HepG2 (cell line): ENCODE measurements around the gene FAAP100. TPM values are rescaled to one million over a fixed set of nuclear protein-coding genes. Genes with fewer than 3 reads are reported as not detected.

Source experiments
- ATF4 ChIP-seq, 2 experiments: fragments of 450-650 bp in 1 of 2; sonication (generic) in 1 of 2; formaldehyde crosslinking; IDR thresholded peaks; 2 replicates each; pipeline versions ENCODE4 v1.5.0 to v1.8.0; 2020 to 2022; ENCODE audit warnings: mild to moderate bottlenecking in 1 of 2, missing genetic modification reagents in 1 of 2
- CREB3 ChIP-seq: sonication (generic); formaldehyde crosslinking; IDR thresholded peaks from 2 replicates; pipeline ENCODE4 v1.5.0; 2020; ENCODE audit warnings: missing genetic modification reagents
- CSRNP2 ChIP-seq: sonication (generic); formaldehyde crosslinking; conservative IDR thresholded peaks from 2 replicates; pipeline ENCODE4 v1.8.0; 2022; ENCODE audit warnings: low read depth, missing genetic modification reagents
- DMAP1 ChIP-seq: IDR thresholded peaks from 2 replicates; pipeline ENCODE4 v1.6.1; 2016
- EEA1 ChIP-seq: sonication (generic); formaldehyde crosslinking; IDR thresholded peaks from 2 replicates; pipeline ENCODE4 v1.5.1; 2020; ENCODE audit warnings: mild to moderate bottlenecking, missing genetic modification reagents, borderline replicate concordance
- HNF1B ChIP-seq: sonication (generic); formaldehyde crosslinking; IDR thresholded peaks from 2 replicates; pipeline ENCODE4 v1.5.1; 2020; ENCODE audit warnings: mild to moderate bottlenecking, moderate library complexity, missing genetic modification reagents
- HNRNPH1 ChIP-seq: fragments of 200-400 bp; formaldehyde crosslinking; optimal IDR thresholded peaks from 2 replicates; pipeline ENCODE3; 2017; ENCODE audit warnings: mild to moderate bottlenecking, low read depth, low read length
- LCORL ChIP-seq, 2 experiments: fragments of 450-650 bp in 1 of 2; sonication (generic) in 1 of 2; formaldehyde crosslinking in 1 of 2; IDR thresholded peaks; 2 replicates each; pipeline versions ENCODE4 v1.5.0 to v1.6.1; 2017 to 2020; ENCODE audit warnings: antibody characterized with exemption in 1 of 2, missing genetic modification reagents in 1 of 2
- MTA3 ChIP-seq: sonication (generic); formaldehyde crosslinking; IDR thresholded peaks from 2 replicates; pipeline ENCODE4 v1.4.0; 2020; ENCODE audit warnings: missing genetic modification reagents
- POLR2AphosphoS2 ChIP-seq: IDR thresholded peaks from 2 replicates; pipeline ENCODE4 v1.6.1; 2011; ENCODE audit warnings: low read depth, low read length, improper control_type of control experiment
- PRDM4 ChIP-seq: sonication (generic); formaldehyde crosslinking; IDR thresholded peaks from 2 replicates; pipeline ENCODE4 v1.9.0; 2021; ENCODE audit warnings: missing genetic modification reagents, borderline replicate concordance
- SAFB2 ChIP-seq: sonication (generic); formaldehyde crosslinking; IDR thresholded peaks from 2 replicates; pipeline ENCODE4 v1.5.1; 2020; ENCODE audit warnings: missing genetic modification reagents, low read depth, mild to moderate bottlenecking, borderline replicate concordance
- TFDP2 ChIP-seq: sonication (generic); formaldehyde crosslinking; IDR thresholded peaks from 2 replicates; pipeline ENCODE4 v1.4.0; 2020; ENCODE audit warnings: missing genetic modification reagents
- ZNF24 ChIP-seq: fragments of 450-650 bp; IDR thresholded peaks from 2 replicates; pipeline ENCODE4 v1.6.1; 2017; ENCODE audit warnings: antibody characterized with exemption, mild to moderate bottlenecking
- ZNF331 ChIP-seq: sonication (generic); formaldehyde crosslinking; IDR thresholded peaks from 2 replicates; pipeline ENCODE4 v1.4.0; 2020; ENCODE audit warnings: missing genetic modification reagents
- ZNF607 ChIP-seq: sonication (generic); formaldehyde crosslinking; IDR thresholded peaks from 2 replicates; pipeline ENCODE4 v1.5.1; 2020; ENCODE audit warnings: missing genetic modification reagents, mild to moderate bottlenecking, borderline replicate concordance
- ZNF761 ChIP-seq: sonication (generic); formaldehyde crosslinking; conservative IDR thresholded peaks from 2 replicates; pipeline ENCODE4 v1.4.0; 2020; ENCODE audit warnings: mild to moderate bottlenecking, missing genetic modification reagents
- ZZZ3 ChIP-seq: sonication (generic); formaldehyde crosslinking; IDR thresholded peaks from 2 replicates; pipeline ENCODE4 v1.4.0; 2020; ENCODE audit warnings: missing genetic modification reagents, mild to moderate bottlenecking, borderline replicate concordance
- polyA plus RNA-seq, 8 experiments: library from polyadenylated mRNA; depleted of rRNA in 3 of 8; stranded (reverse) in 7 of 8; unstranded in 1 of 8; fragments of >200 nt; fragmentation: Illumina TruSeq in 4 of 8; extraction: Trizol in 4 of 8; gene quantifications; 2 replicates each; pipeline versions ENCODE4 v1.2.1 to v1.2.3, GENCODE V29; 2011 to 2016; ENCODE audit warnings: low read depth in 4 of 8, missing spikeins in 1 of 8, mixed read lengths in 1 of 8; ENCODE audit not compliant: insufficient read depth in 1 of 8
- total RNA-seq, 5 experiments: library from RNA; depleted of rRNA; stranded (reverse); fragments of >200 nt; fragmentation: Illumina TruSeq; extraction: Trizol; gene quantifications; 2 replicates each; pipeline ENCODE4 v1.2.3, GENCODE V29; 2016; ENCODE audit warnings: low read depth in 1 of 5

FAAP100 gene
- total and polyA plus RNA-seq, 2 of the 13 experiments (the other 11 are each of a cell fraction or from before 2014, with no cell fraction given) = 7.6 to 20.8 TPM

- TF ChIP-seq ATF4 (CRISPR knock-in tag; IDR thresholded peaks at IDR 0.05) = no peak
- TF ChIP-seq SAFB2 (CRISPR knock-in tag) = no peak; the same call in 1 of the 2 replicates
- peak; percentile 43; the same call in 1 of the 2 replicates for TF ChIP-seq HNF1B (CRISPR knock-in tag)
- no peak for TF ChIP-seq ZNF24
- TF ChIP-seq MTA3 (CRISPR knock-in tag) = no peak
- peak; percentile 52 for TF ChIP-seq DMAP1
- TF ChIP-seq TFDP2 (CRISPR knock-in tag) = no peak
- no peak for TF ChIP-seq CREB3 (CRISPR knock-in tag)
- no peak; the same call in 1 of the 2 replicates for TF ChIP-seq PRDM4 (CRISPR knock-in tag)
- peak; percentile 88 for TF ChIP-seq ZNF607 (CRISPR knock-in tag)
- peak; percentile 45; the same call in 1 of the 2 replicates for TF ChIP-seq ZNF331 (CRISPR knock-in tag)
- no peak for TF ChIP-seq CSRNP2 (CRISPR knock-in tag)
- TF ChIP-seq LCORL (IDR thresholded peaks at IDR 0.05) = no peak
- TF ChIP-seq LCORL (CRISPR knock-in tag; IDR thresholded peaks at IDR 0.05) = peak; percentile 2; the same call in 1 of the 2 replicates
- TF ChIP-seq ZZZ3 (CRISPR knock-in tag) = 0 out of 2 replicates have a peak, but pooled peaks have one; percentile 15
- peak; percentile 94; the same call in 1 of the 2 replicates for TF ChIP-seq EEA1 (CRISPR knock-in tag)
- TF ChIP-seq HNRNPH1 = no peak
- TF ChIP-seq POLR2AphosphoS2 = peak; percentile 90; the same call in 1 of the 2 replicates
- TF ChIP-seq ZNF761 (CRISPR knock-in tag) = no peak; the same call in none of the 2 replicates
- TF ChIP-seq, all 625 proteins: peak for 218
Observed at GRCh38 chr17:81512562-81513371, 39.4 kb downstream of the FAAP100 start, which contains the start of gene ACTG1 (continued).
